Tibial nerve (tissue), 3 donors: ENCODE measurements around the gene HUNK.

Source experiments
- POLR2A ChIP-seq, 2 donors: fragments of 450-650 bp; IDR thresholded peaks; one replicate each; pipeline ENCODE4 v1.6.1; 2017; ENCODE audit warnings: antibody characterized with exemption in 2 of 2, mild to moderate bottlenecking in 2 of 2, moderate library complexity in 2 of 2
- TF ChIP-seq, protein P1 (sequence below), 5 experiments: fragments of 200-600 bp in 3 of 5; fragments of 450-650 bp in 2 of 5; sonication (generic) in 3 of 5; IDR thresholded peaks; one replicate each; pipeline ENCODE4 v1.5.1; 2016 to 2019; ENCODE audit warnings: antibody characterized with exemption in 5 of 5, mild to moderate bottlenecking in 3 of 5, moderate library complexity in 2 of 5

- TF ChIP-seq, protein P1, sequence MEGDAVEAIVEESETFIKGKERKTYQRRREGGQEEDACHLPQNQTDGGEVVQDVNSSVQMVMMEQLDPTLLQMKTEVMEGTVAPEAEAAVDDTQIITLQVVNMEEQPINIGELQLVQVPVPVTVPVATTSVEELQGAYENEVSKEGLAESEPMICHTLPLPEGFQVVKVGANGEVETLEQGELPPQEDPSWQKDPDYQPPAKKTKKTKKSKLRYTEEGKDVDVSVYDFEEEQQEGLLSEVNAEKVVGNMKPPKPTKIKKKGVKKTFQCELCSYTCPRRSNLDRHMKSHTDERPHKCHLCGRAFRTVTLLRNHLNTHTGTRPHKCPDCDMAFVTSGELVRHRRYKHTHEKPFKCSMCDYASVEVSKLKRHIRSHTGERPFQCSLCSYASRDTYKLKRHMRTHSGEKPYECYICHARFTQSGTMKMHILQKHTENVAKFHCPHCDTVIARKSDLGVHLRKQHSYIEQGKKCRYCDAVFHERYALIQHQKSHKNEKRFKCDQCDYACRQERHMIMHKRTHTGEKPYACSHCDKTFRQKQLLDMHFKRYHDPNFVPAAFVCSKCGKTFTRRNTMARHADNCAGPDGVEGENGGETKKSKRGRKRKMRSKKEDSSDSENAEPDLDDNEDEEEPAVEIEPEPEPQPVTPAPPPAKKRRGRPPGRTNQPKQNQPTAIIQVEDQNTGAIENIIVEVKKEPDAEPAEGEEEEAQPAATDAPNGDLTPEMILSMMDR (IDR thresholded peaks at IDR 0.05): peak; percentile 74 to 87 (median 78)
- TF ChIP-seq POLR2A (IDR thresholded peaks at IDR 0.05): no peak
These were observed 6.7 kb upstream of the HUNK start for GRCh38 chr21:31866077-31866511.
